ENCODE data around the gene SERPINB6. TPM values are rescaled to one million over a fixed set of nuclear protein-coding genes. Genes with fewer than 3 reads are reported as not detected.

The SERPINB6 gene
- total and polyA plus RNA-seq, 9 of the 15 experiments (the other 6 are each of a cell fraction or from before 2014, with no cell fraction given) = 86.6 to 211 (median 143) TPM

DNA sequence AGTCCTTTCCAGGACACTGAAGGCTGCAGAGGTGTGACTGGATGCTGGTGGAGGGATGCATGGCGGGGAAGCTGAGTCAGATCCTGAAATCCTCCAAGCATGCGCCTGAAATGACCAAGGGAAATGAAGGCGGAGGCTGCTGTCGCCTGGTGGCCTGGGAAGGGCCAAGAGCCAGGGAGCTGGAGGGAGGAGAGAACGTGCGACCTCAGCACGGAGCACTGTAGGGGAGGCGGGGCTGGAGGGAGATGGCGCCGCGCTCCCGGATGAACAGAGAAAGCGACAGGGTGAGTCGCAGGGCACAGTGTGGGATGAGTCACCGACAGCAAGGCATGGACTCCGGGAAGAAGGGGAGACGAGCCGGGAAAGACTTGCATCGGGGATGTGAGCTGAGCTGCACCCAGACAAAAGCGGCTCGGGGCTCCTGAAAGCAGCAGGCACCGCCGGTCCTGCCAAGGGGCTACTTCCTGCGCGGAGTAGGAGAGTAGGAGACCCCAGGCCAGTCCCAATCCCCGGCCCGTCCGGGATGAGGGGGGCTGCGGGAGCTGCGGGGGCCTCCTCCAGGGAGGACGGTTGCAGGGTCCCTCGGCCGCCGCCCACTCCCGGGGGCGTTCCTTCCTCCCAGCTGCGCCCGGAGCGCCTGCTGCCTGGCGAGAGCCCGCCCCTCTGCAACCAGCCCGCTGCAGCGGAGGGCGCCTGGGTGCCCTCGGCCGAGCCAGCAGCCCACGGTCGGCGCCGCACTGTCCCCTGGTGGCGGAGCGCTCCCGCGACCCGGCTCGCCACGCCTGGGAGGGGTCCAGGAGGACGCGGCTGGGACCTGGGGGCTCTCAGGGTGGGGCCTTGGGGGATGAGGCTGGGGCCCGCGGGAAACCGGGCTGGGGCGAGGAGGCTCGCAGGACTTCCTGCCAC, 17.3 kb upstream of the SERPINB6 start (continued):
- TF ChIP-seq HNRNPL (IDR thresholded peaks at IDR 0.05; ENCODE audit: low read depth, low read length) (peak; percentile 99), ERF (CRISPR knock-in tag; IDR thresholded peaks at IDR 0.05) (peak; percentile 84; the same call in 1 of the 2 replicates), POLR2AphosphoS2 (IDR thresholded peaks at IDR 0.05; ENCODE audit: low read length) (no peak), EP400 (IDR thresholded peaks at IDR 0.05) (peak; percentile 77), ZNF79 (CRISPR knock-in tag; IDR thresholded peaks at IDR 0.05; ENCODE audit: low read depth) (no peak), NFRKB (IDR thresholded peaks at IDR 0.05; ENCODE audit: low read depth) (peak; percentile 57; the same call in 1 of the 2 replicates), HDAC8 (tag; IDR thresholded peaks at IDR 0.05) (no peak), HDGF (IDR thresholded peaks at IDR 0.05) (no peak), ZFX (CRISPR knock-in tag; IDR thresholded peaks at IDR 0.05) (peak; percentile 85), FOXP1 (CRISPR knock-in tag; IDR thresholded peaks at IDR 0.05) (peak; percentile 81), ZNF12 (CRISPR knock-in tag; IDR thresholded peaks at IDR 0.05) (peak; percentile 86; the same call in 1 of the 2 replicates)
- TF ChIP-seq, protein P1, sequence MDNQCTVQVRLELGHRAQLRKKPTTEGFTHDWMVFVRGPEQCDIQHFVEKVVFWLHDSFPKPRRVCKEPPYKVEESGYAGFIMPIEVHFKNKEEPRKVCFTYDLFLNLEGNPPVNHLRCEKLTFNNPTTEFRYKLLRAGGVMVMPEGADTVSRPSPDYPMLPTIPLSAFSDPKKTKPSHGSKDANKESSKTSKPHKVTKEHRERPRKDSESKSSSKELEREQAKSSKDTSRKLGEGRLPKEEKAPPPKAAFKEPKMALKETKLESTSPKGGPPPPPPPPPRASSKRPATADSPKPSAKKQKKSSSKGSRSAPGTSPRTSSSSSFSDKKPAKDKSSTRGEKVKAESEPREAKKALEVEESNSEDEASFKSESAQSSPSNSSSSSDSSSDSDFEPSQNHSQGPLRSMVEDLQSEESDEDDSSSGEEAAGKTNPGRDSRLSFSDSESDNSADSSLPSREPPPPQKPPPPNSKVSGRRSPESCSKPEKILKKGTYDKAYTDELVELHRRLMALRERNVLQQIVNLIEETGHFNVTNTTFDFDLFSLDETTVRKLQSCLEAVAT (IDR thresholded peaks at IDR 0.05) = peak in 1 of 2 experiments; percentile 61; a peak in 2 of 4 replicates
- TF ChIP-seq, protein P2, sequence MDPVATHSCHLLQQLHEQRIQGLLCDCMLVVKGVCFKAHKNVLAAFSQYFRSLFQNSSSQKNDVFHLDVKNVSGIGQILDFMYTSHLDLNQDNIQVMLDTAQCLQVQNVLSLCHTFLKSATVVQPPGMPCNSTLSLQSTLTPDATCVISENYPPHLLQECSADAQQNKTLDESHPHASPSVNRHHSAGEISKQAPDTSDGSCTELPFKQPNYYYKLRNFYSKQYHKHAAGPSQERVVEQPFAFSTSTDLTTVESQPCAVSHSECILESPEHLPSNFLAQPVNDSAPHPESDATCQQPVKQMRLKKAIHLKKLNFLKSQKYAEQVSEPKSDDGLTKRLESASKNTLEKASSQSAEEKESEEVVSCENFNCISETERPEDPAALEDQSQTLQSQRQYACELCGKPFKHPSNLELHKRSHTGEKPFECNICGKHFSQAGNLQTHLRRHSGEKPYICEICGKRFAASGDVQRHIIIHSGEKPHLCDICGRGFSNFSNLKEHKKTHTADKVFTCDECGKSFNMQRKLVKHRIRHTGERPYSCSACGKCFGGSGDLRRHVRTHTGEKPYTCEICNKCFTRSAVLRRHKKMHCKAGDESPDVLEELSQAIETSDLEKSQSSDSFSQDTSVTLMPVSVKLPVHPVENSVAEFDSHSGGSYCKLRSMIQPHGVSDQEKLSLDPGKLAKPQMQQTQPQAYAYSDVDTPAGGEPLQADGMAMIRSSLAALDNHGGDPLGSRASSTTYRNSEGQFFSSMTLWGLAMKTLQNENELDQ (CRISPR knock-in tag; IDR thresholded peaks at IDR 0.05; ENCODE audit: borderline replicate concordance) = no peak
- TF ChIP-seq, protein P3, sequence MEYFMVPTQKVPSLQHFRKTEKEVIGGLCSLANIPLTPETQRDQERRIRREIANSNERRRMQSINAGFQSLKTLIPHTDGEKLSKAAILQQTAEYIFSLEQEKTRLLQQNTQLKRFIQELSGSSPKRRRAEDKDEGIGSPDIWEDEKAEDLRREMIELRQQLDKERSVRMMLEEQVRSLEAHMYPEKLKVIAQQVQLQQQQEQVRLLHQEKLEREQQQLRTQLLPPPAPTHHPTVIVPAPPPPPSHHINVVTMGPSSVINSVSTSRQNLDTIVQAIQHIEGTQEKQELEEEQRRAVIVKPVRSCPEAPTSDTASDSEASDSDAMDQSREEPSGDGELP (CRISPR knock-in tag; IDR thresholded peaks at IDR 0.05; ENCODE audit: borderline replicate concordance) = peak; percentile 94
- TF ChIP-seq, protein P4, sequence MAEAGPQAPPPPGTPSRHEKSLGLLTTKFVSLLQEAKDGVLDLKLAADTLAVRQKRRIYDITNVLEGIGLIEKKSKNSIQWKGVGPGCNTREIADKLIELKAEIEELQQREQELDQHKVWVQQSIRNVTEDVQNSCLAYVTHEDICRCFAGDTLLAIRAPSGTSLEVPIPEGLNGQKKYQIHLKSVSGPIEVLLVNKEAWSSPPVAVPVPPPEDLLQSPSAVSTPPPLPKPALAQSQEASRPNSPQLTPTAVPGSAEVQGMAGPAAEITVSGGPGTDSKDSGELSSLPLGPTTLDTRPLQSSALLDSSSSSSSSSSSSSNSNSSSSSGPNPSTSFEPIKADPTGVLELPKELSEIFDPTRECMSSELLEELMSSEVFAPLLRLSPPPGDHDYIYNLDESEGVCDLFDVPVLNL (CRISPR knock-in tag; IDR thresholded peaks at IDR 0.05; ENCODE audit: low read depth) = peak; percentile 11; the same call in 1 of the 2 replicates
- TF ChIP-seq, protein P5, sequence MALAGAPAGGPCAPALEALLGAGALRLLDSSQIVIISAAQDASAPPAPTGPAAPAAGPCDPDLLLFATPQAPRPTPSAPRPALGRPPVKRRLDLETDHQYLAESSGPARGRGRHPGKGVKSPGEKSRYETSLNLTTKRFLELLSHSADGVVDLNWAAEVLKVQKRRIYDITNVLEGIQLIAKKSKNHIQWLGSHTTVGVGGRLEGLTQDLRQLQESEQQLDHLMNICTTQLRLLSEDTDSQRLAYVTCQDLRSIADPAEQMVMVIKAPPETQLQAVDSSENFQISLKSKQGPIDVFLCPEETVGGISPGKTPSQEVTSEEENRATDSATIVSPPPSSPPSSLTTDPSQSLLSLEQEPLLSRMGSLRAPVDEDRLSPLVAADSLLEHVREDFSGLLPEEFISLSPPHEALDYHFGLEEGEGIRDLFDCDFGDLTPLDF (CRISPR knock-in tag; IDR thresholded peaks at IDR 0.05) = peak; percentile 66
- TF ChIP-seq, protein P6, sequence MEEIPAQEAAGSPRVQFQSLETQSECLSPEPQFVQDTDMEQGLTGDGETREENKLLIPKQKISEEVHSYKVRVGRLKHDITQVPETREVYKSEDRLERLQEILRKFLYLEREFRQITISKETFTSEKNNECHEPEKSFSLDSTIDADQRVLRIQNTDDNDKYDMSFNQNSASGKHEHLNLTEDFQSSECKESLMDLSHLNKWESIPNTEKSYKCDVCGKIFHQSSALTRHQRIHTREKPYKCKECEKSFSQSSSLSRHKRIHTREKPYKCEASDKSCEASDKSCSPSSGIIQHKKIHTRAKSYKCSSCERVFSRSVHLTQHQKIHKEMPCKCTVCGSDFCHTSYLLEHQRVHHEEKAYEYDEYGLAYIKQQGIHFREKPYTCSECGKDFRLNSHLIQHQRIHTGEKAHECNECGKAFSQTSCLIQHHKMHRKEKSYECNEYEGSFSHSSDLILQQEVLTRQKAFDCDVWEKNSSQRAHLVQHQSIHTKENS (CRISPR knock-in tag; IDR thresholded peaks at IDR 0.05) = no peak

All from K562 (cell line).